ENCODE results near the gene BAIAP2L1. TPM values are rescaled to one million over a fixed set of nuclear protein-coding genes. Genes with fewer than 3 reads are reported as not detected.
A peak's percentile ranks its signal among the peaks of the same experiment; 100 is the strongest.

Gene BAIAP2L1
- total RNA-seq, 4 donors from 2014 or later = 15.3 to 28.2 (median 19.8) TPM

DNA sequence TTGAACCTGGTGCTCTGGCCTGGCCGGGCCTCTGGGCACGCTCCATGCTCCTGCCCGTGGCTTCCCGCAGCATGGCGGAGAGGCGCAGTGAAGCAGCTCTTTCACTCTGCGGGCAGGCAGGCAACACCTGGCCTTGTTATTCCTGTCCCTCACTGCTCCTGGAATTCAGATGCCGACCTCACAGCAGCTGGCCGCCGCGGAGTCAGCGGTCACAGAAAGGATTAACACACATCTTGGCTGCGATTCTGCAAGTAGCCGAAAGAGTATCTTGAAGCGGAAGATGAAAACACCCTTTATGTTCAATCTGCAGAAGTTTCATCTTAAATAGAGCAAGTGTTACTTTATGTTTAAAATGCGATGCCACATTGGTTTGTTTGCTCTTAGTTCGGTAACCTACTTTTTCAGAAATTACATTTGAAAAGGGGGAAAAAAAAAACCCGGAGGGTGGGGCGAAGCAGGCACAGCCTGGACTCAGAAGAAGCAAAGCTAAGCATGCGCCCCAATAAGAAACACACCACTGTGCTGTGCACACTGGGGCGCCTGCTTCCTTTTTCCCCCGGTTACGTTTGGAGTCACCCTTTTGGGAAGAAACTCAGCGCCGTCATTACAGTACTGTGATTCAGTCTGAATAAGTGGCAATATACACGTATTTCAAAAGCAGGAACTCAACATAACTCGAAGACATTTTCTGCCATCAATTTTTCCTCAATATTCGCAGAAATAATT is 77.1 kb downstream of the BAIAP2L1 start:
- no peaks in the 10 kb centered on the region for H3K27me3 ChIP-seq
- H3K4me1 ChIP-seq = no peaks in the 10 kb centered on the region
- 58 to 67% methylated on average over 28 of the region's 28 CpGs for WGBS, 2 donors
- no peak overlapping the region for H3K27ac ChIP-seq
- peak in 1 of 2 donors; percentile 32 for DNase-seq
- intact Hi-C loops (cut with DNase I) = no loop called here
- no peak overlapping the region for H3K4me3 ChIP-seq (replicated peaks in 1 of 3)
- H3K36me3 ChIP-seq = no peaks in the 10 kb centered on the region
- no peaks in the 10 kb centered on the region for H3K9me3 ChIP-seq
- TF ChIP-seq, protein P1, sequence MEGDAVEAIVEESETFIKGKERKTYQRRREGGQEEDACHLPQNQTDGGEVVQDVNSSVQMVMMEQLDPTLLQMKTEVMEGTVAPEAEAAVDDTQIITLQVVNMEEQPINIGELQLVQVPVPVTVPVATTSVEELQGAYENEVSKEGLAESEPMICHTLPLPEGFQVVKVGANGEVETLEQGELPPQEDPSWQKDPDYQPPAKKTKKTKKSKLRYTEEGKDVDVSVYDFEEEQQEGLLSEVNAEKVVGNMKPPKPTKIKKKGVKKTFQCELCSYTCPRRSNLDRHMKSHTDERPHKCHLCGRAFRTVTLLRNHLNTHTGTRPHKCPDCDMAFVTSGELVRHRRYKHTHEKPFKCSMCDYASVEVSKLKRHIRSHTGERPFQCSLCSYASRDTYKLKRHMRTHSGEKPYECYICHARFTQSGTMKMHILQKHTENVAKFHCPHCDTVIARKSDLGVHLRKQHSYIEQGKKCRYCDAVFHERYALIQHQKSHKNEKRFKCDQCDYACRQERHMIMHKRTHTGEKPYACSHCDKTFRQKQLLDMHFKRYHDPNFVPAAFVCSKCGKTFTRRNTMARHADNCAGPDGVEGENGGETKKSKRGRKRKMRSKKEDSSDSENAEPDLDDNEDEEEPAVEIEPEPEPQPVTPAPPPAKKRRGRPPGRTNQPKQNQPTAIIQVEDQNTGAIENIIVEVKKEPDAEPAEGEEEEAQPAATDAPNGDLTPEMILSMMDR (IDR thresholded peaks at IDR 0.05) = no peak
- TF ChIP-seq POLR2A (IDR thresholded peaks at IDR 0.05) = no peak

DNA sequence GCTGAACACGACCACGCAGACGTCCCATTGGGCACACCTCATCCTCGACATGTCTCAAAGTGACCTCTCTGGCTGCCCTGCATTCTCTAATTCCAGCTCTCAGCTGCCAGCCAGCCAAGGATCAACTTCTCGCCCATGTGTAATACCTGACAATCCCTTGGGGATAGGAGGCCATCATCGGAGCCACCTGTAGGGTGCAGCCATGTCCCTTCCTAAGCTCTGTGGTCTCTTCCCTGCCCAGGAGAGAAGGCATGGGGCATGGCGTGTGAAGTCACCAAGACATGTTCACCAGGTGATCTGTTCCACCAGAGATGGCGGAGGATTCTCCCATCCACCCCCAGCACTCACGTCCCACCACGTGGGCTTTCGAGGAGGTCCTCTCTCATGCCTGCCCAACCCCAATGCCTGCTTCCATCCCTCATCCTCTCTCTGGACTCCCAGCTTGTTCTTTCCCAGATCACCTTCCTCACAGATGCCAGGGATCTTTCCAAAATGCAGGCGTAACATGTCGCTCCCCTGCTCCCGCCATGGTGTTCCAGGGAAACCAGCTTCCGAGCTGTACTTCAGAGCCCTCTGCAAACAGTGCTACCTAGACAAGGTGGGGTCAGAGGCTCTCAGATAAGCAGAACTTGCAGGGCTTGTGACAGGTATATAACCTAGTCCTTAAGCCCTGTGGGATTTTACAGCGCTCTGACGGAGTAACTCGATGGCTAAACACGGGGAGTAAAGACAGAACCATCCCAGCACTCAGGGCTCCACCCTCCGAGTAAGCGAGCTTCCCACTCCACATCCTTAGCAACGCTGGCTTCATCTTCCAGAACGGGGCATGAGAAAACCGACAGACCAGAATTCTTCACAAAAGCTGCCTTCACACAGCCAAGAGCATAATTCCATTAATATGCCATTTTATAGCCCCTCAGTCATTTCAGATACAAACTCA is 78.3 kb downstream of the BAIAP2L1 start:
- intact Hi-C loops (cut with DNase I) = no loop called here
- Histone ChIP-seq H3K9me3 (no peaks in the 10 kb centered on the region), H3K27ac (no peak overlapping the region), H3K4me1 (no peaks in the 10 kb centered on the region), H3K27me3 (no peaks in the 10 kb centered on the region), H3K4me3 (replicated peaks in 1 of 3) (no peak overlapping the region), H3K36me3 (no peaks in the 10 kb centered on the region)
- DNase-seq = no peak
- WGBS, 2 donors = 78% methylated on average over 21 to 24 of the region's 24 CpGs
- TF ChIP-seq, protein P1 (IDR thresholded peaks at IDR 0.05) = no peak
- no peak for TF ChIP-seq POLR2A (IDR thresholded peaks at IDR 0.05)

DNA sequence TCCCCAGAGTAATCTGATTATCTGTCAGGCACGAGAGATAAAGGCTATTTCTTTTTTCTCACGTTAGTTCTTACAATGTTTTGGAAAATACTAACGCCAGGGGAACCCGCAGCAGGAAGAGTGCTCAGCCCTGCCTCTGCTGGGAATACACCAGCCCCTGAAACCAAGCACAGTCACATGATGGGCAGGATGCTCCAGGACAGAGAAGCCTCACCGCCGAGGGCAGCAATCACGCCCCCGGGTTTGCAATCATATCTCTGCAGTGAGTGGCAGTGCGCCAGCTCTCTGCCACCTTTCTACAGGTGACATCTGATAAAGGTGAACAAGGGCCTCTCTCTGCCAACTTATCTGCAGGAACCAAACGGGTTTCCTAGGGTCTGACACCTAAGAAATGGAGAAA is 79.6 kb downstream of the BAIAP2L1 start:
- Histone ChIP-seq H3K9me3 (no peaks in the 10 kb centered on the region), H3K27me3 (no peaks in the 10 kb centered on the region), H3K4me3 (replicated peaks in 1 of 3) (no peak overlapping the region), H3K4me1 (no peaks in the 10 kb centered on the region), H3K27ac (no peak overlapping the region), H3K36me3 (no peaks in the 10 kb centered on the region)
- DNase-seq = no peak
- TF ChIP-seq POLR2A (IDR thresholded peaks at IDR 0.05) = no peak
- TF ChIP-seq, protein P1 (IDR thresholded peaks at IDR 0.05) = no peak
- WGBS, 2 donors = 81 to 84% methylated on average over 9 to 10 of the region's 10 CpGs
- intact Hi-C loops (cut with DNase I) = no loop called here

DNA sequence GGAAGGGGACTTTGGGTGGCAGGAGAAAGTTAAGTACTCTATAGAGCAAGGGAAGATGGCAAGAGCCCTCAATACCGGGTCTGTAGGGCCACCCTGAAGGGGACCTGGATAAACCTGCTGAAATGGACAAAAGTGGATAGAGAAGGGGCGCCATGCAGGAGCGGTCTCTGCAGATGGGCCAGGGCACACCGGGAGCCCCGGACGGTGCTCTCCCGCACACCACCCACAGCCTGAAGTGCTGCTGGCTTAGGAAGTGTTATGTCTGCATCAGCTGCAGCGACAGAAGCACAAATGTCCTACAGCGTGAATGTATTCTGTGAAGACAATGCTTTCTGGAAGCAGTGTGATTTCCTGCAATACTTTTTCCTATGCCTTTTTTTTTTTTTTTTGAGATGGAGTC is 81.7 kb downstream of the BAIAP2L1 start:
- H3K4me1 ChIP-seq = no peaks in the 10 kb centered on the region
- no peaks in the 10 kb centered on the region for H3K36me3 ChIP-seq
- 89 to 91% methylated on average over 9 of the region's 9 CpGs for WGBS, 2 donors
- no peaks in the 10 kb centered on the region for H3K27me3 ChIP-seq
- H3K27ac ChIP-seq = no peak overlapping the region
- H3K4me3 ChIP-seq (replicated peaks in 1 of 3) = no peak overlapping the region
- no peak for DNase-seq
- no peak for TF ChIP-seq POLR2A (IDR thresholded peaks at IDR 0.05)
- TF ChIP-seq, protein P1 (IDR thresholded peaks at IDR 0.05) = no peak
- H3K9me3 ChIP-seq = no peaks in the 10 kb centered on the region
- intact Hi-C loops (cut with DNase I) = no loop called here

Measured in thyroid gland (tissue), 4 donors.